ENCODE results near the gene CYP3A4. TPM values are rescaled to one million over a fixed set of nuclear protein-coding genes. Genes with fewer than 3 reads are reported as not detected.
"Not testable (repeated sequence)": the region's sequence is repeated elsewhere in the genome, so short reads cannot be mapped to it uniquely, and the experiment has no call there.

CYP3A4 gene
- polyA plus RNA-seq, 1 donor: 0.22 TPM

- no peak for DNase-seq (ENCODE audit: low read depth)
These were observed 9.0 kb upstream of the CYP3A4 start for GRCh38 chr7:99792967-99793366.

GRCh38 chr7:99791667-99792369 is 7.8 kb upstream of the CYP3A4 start:
- no peak for DNase-seq (ENCODE audit: low read depth)

GRCh38 chr7:99791021-99791420 is 7.0 kb upstream of the CYP3A4 start:
- DNase-seq (ENCODE audit: low read depth): no peak

GRCh38 chr7:99790407-99790806 is 6.4 kb upstream of the CYP3A4 start:
- no peak for DNase-seq (ENCODE audit: low read depth)

- no peak for DNase-seq (ENCODE audit: low read depth)
These were observed 5.6 kb upstream of the CYP3A4 start for GRCh38 chr7:99789441-99790070.

GRCh38 chr7:99788554-99788953 is 4.6 kb upstream of the CYP3A4 start:
- no peak for DNase-seq (ENCODE audit: low read depth)

- no peak for DNase-seq (ENCODE audit: low read depth)
These were observed 2.8 kb upstream of the CYP3A4 start for GRCh38 chr7:99786726-99787335.

- not testable (repeated sequence) for DNase-seq (ENCODE audit: low read depth)
These were observed 1.7 kb upstream of the CYP3A4 start for GRCh38 chr7:99785654-99786053.

GRCh38 chr7:99782012-99782953 is 1.7 kb downstream of the CYP3A4 start:
- no peak for DNase-seq (ENCODE audit: low read depth)

- DNase-seq (ENCODE audit: low read depth): no peak
These were observed 3.4 kb downstream of the CYP3A4 start for GRCh38 chr7:99780588-99780987.

GRCh38 chr7:99779949-99780348 is 4.0 kb downstream of the CYP3A4 start:
- no peak for DNase-seq (ENCODE audit: low read depth)

GRCh38 chr7:99778880-99779279 is 5.1 kb downstream of the CYP3A4 start:
- no peak for DNase-seq (ENCODE audit: low read depth)

- not testable (repeated sequence) for DNase-seq (ENCODE audit: low read depth)
These were observed 10.6 kb downstream of the CYP3A4 start for GRCh38 chr7:99773395-99773794.

- DNase-seq (ENCODE audit: low read depth): no peak
These were observed 11.4 kb downstream of the CYP3A4 start for GRCh38 chr7:99772565-99772964.

GRCh38 chr7:99769494-99769893 is 14.5 kb downstream of the CYP3A4 start:
- not testable (repeated sequence) for DNase-seq (ENCODE audit: low read depth)

- DNase-seq (ENCODE audit: low read depth): no peak
These were observed 15.5 kb downstream of the CYP3A4 start for GRCh38 chr7:99768471-99768870.

- no peak for DNase-seq (ENCODE audit: low read depth)
These were observed 16.3 kb downstream of the CYP3A4 start for GRCh38 chr7:99767662-99768061.

- DNase-seq (ENCODE audit: low read depth): no peak
These were observed 17.4 kb downstream of the CYP3A4 start for GRCh38 chr7:99766484-99767099.

GRCh38 chr7:99764478-99764877 is 19.5 kb downstream of the CYP3A4 start:
- DNase-seq (ENCODE audit: low read depth): no peak

- no peak for DNase-seq (ENCODE audit: low read depth)
These were observed 21.2 kb downstream of the CYP3A4 start for GRCh38 chr7:99762680-99763327.

GRCh38 chr7:99755085-99755484 is 28.9 kb downstream of the CYP3A4 start:
- DNase-seq (ENCODE audit: low read depth): no peak
